ENCODE data around the gene GNPTAB.

GNPTAB gene

GRCh38 chr12:101792046-101792931 is 38.5 kb downstream of the GNPTAB start:
- no peak for DNase-seq (ENCODE audit: low read depth)
- TF ChIP-seq CTCF (IDR thresholded peaks at IDR 0.05; ENCODE audit: low read length, missing control alignments), result peak; percentile 34
- H3K4me3 ChIP-seq (replicated peaks; ENCODE audit: low read depth, low read length), result no peak overlapping the region

GRCh38 chr12:101789171-101789570 is 41.6 kb downstream of the GNPTAB start:
- DNase-seq (ENCODE audit: low read depth), result no peak
- no peak for TF ChIP-seq CTCF (IDR thresholded peaks at IDR 0.05; ENCODE audit: low read length, missing control alignments)
- no peak overlapping the region for H3K4me3 ChIP-seq (replicated peaks; ENCODE audit: low read depth, low read length)

- TF ChIP-seq CTCF (IDR thresholded peaks at IDR 0.05; ENCODE audit: low read length, missing control alignments), result no peak
- no peak overlapping the region for H3K4me3 ChIP-seq (replicated peaks; ENCODE audit: low read depth, low read length)
- DNase-seq (ENCODE audit: low read depth), result no peak
Observed at GRCh38 chr12:101785671-101786070, 45.1 kb downstream of the GNPTAB start.

GRCh38 chr12:101784376-101784775 is 46.4 kb downstream of the GNPTAB start:
- no peak for DNase-seq (ENCODE audit: low read depth)
- no peak overlapping the region for H3K4me3 ChIP-seq (replicated peaks; ENCODE audit: low read depth, low read length)
- no peak for TF ChIP-seq CTCF (IDR thresholded peaks at IDR 0.05; ENCODE audit: low read length, missing control alignments)

- no peak for TF ChIP-seq CTCF (IDR thresholded peaks at IDR 0.05; ENCODE audit: low read length, missing control alignments)
- H3K4me3 ChIP-seq (replicated peaks; ENCODE audit: low read depth, low read length), result no peak overlapping the region
Observed at GRCh38 chr12:101783838-101784237, 46.9 kb downstream of the GNPTAB start.

GRCh38 chr12:101783150-101783549 is 47.6 kb downstream of the GNPTAB start:
- DNase-seq (ENCODE audit: low read depth), result no peak
- TF ChIP-seq CTCF (IDR thresholded peaks at IDR 0.05; ENCODE audit: low read length, missing control alignments), result no peak

More at GRCh38 chr12:101783838-101784237, 46.9 kb downstream of the GNPTAB start:
- no peak for DNase-seq (ENCODE audit: low read depth)

More at GRCh38 chr12:101783150-101783549, 47.6 kb downstream of the GNPTAB start:
- no peak overlapping the region for H3K4me3 ChIP-seq (replicated peaks; ENCODE audit: low read depth, low read length)
